ENCODE measurements around the gene CFAP410. TPM values are rescaled to one million over a fixed set of nuclear protein-coding genes. Genes with fewer than 3 reads are reported as not detected.
A peak's percentile ranks its signal among the peaks of the same experiment; 100 is the strongest.

Gene CFAP410
- total and polyA plus RNA-seq, 8 donors, result 16.5 to 31.5 (median 21.1) TPM

DNA sequence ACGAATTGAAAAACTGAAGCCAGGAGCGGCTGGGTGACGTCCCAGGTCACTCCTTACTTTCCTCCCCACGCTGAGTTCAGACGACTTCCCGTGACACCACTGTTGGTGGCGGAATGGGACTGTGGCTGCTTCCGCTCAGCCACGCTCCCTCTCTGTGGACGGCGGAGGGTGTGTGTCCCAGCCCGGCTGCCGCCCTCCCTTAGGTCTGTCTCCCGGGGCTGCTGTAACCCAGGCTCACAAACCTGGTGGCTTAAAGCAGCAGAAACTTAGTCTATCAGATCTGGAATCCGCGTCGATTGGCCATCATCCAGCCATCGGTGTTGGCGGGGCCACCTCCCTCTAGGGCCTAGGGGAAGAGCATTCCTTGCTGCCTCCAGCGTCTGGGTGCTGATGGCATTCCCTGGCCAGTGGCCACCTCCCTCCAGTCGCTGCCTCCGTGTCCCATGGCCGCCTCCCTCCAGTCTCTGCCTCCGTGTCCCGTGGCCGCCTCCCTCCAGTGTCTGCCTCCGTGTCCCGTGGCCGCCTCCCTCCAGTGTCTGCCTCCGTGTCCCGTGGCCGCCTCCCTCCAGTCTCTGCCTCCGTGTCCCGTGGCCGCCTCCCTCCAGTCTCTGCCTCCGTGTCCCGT is 31.7 kb upstream of the CFAP410 start:
- H3K27me3 ChIP-seq, result peaks cover 0 to 33% of the 10 kb centered on the region in 2 donors
- no peak overlapping the region for H3K27ac ChIP-seq
- DNase-seq (peak in 1 of 4 donors; percentile 7), ATAC-seq (no peak)
- peaks cover 0 to 25% of the 10 kb centered on the region in 2 donors for H3K36me3 ChIP-seq
- no peaks in the 10 kb centered on the region for H3K9me3 ChIP-seq
- TF ChIP-seq, protein P1, sequence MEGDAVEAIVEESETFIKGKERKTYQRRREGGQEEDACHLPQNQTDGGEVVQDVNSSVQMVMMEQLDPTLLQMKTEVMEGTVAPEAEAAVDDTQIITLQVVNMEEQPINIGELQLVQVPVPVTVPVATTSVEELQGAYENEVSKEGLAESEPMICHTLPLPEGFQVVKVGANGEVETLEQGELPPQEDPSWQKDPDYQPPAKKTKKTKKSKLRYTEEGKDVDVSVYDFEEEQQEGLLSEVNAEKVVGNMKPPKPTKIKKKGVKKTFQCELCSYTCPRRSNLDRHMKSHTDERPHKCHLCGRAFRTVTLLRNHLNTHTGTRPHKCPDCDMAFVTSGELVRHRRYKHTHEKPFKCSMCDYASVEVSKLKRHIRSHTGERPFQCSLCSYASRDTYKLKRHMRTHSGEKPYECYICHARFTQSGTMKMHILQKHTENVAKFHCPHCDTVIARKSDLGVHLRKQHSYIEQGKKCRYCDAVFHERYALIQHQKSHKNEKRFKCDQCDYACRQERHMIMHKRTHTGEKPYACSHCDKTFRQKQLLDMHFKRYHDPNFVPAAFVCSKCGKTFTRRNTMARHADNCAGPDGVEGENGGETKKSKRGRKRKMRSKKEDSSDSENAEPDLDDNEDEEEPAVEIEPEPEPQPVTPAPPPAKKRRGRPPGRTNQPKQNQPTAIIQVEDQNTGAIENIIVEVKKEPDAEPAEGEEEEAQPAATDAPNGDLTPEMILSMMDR (IDR thresholded peaks at IDR 0.05), result no peak
- intact Hi-C loops (cut with DNase I), result no loop called here
- peaks cover 0 to 35% of the 10 kb centered on the region in 2 donors for H3K4me1 ChIP-seq
- H3K4me3 ChIP-seq, result no peak overlapping the region

- ATAC-seq (peak; percentile 72), DNase-seq (peak in 2 of 4 donors; percentile 64 to 81)
- Histone ChIP-seq H3K27ac (no peak overlapping the region), H3K4me3 (no peak overlapping the region), H3K27me3 (peaks cover 0 to 26% of the 10 kb centered on the region in 2 donors), H3K9me3 (no peaks in the 10 kb centered on the region), H3K36me3 (peaks cover 0 to 25% of the 10 kb centered on the region in 2 donors), H3K4me1 (peaks cover 0 to 28% of the 10 kb centered on the region in 2 donors)
- intact Hi-C loops (cut with DNase I), result no loop called here
- TF ChIP-seq, protein P1 (IDR thresholded peaks at IDR 0.05), result no peak
Observed at GRCh38 chr21:44370027-44370735, 31.0 kb upstream of the CFAP410 start.

- peak; percentile 26 for ATAC-seq
- intact Hi-C loops (cut with DNase I), result no loop called here
- no peak overlapping the region for H3K4me3 ChIP-seq
- TF ChIP-seq, protein P1 (IDR thresholded peaks at IDR 0.05), result no peak
- peak in 1 of 4 donors; percentile 70 for DNase-seq
- H3K4me1 ChIP-seq, result peaks cover 0 to 15% of the 10 kb centered on the region in 2 donors
- peaks cover 0 to 24% of the 10 kb centered on the region in 2 donors for H3K27me3 ChIP-seq
- no peak overlapping the region for H3K27ac ChIP-seq
- peaks cover 0 to 34% of the 10 kb centered on the region in 2 donors for H3K36me3 ChIP-seq
- H3K9me3 ChIP-seq, result no peaks in the 10 kb centered on the region
Observed at GRCh38 chr21:44368711-44369446, 29.7 kb upstream of the CFAP410 start.

- intact Hi-C loops (cut with DNase I), result no loop called here
- ATAC-seq (no peak), DNase-seq (peak in 1 of 4 donors; percentile 71)
- Histone ChIP-seq H3K4me3 (no peak overlapping the region), H3K27ac (no peak overlapping the region), H3K4me1 (peaks cover 0 to 9% of the 10 kb centered on the region in 2 donors), H3K27me3 (peaks cover 0 to 24% of the 10 kb centered on the region in 2 donors), H3K36me3 (peaks cover 0 to 34% of the 10 kb centered on the region in 2 donors), H3K9me3 (no peaks in the 10 kb centered on the region)
- TF ChIP-seq, protein P1 (IDR thresholded peaks at IDR 0.05), result no peak
Observed at GRCh38 chr21:44366586-44367211, 27.5 kb upstream of the CFAP410 start.
